GM12878 (cell line): ENCODE measurements around the gene CDKL5. TPM values are rescaled to one million over a fixed set of nuclear protein-coding genes. Genes with fewer than 3 reads are reported as not detected.

Source experiments
- ATAC-seq: fragments of 200-7000 bp; cut with Tn5 transposase; 3 replicates; pipeline ENCODE4 v1.9.1; 2020; ENCODE audit warnings: mild to moderate bottlenecking, moderate library complexity
- BruUV-seq: library from RNA; stranded (reverse); fragments of 400-500 nt; replicated peaks from 2 replicates; lab custom pipeline; 2021; lab: Mats Ljungman, UMichigan
- CTCF ChIA-PET: fragments of 300-600 bp; sonication (Branson Sonifier 250); formaldehyde crosslinking; extraction: SDS; loops from one replicate; lab custom pipeline; 2021; ENCODE audit warnings: inconsistent platforms; lab: Yijun Ruan, JAX
- POLR2A ChIA-PET: fragments of 350-600 bp; formaldehyde crosslinking; extraction: SDS; loops from one replicate; lab custom pipeline; 2021; ENCODE audit warnings: inconsistent platforms; lab: Charles Lee
- RAD21 ChIA-PET: fragments of 300-600 bp; sonication (Branson Sonifier 250); formaldehyde crosslinking; loops from one replicate; lab custom pipeline; 2023; ENCODE audit warnings: antibody characterized with exemption; ENCODE audit not compliant: unreplicated experiment; lab: Charles Lee
- SMC1A ChIA-PET: fragments of 300-600 bp; sonication (Branson Sonifier 250); formaldehyde crosslinking; loops from one replicate; lab custom pipeline; 2023; ENCODE audit not compliant: unreplicated experiment, uncharacterized antibody; lab: Charles Lee
- DNase-seq: peaks from one replicate; pipeline ENCODE4 v3.0.0-alpha.2; 2011; ENCODE audit warnings: low read depth, low spot score
- FAIRE-seq: peaks from 3 replicates; lab custom pipeline; 2011; peaks lifted over from hg19 to GRCh38; lab: Jason Lieb, UNC
- H2AFZ ChIP-seq: 2 replicates; pipeline ENCODE4 v1.6.0; 2011; ENCODE audit warnings: low read depth, low read length, control low read depth; ENCODE audit not compliant: control insufficient read depth
- H3K27ac ChIP-seq: 2 replicates; pipeline ENCODE4 v1.5.1; 2011; ENCODE audit warnings: control low read depth; ENCODE audit not compliant: control insufficient read depth, insufficient read depth
- H3K27me3 ChIP-seq, 2 experiments: replicated peaks in 1 of 2; 2 replicates each; pipeline versions ENCODE4 v1.6.0 to v1.6.1; 2011; ENCODE audit warnings: low read length in 1 of 2; ENCODE audit not compliant: control insufficient read depth in 2 of 2, insufficient read depth in 2 of 2
- H3K36me3 ChIP-seq, 2 experiments: 2 replicates each; pipeline ENCODE4 v1.5.1; 2011; ENCODE audit warnings: low read length in 1 of 2; ENCODE audit not compliant: control insufficient read depth in 2 of 2, insufficient read depth in 2 of 2
- H3K4me1 ChIP-seq: 2 replicates; pipeline ENCODE4 v1.6.1; 2011; ENCODE audit warnings: mild to moderate bottlenecking, low read length, moderate library complexity, mixed read lengths; ENCODE audit not compliant: control insufficient read depth, insufficient read depth
- H3K4me2 ChIP-seq: 2 replicates; pipeline ENCODE4 v1.6.0; 2011; ENCODE audit warnings: control low read depth; ENCODE audit not compliant: control insufficient read depth, insufficient read depth
- H3K4me3 ChIP-seq: fragments of 200-600 bp; sonication (generic); 2 replicates; pipeline ENCODE4 v1.5.1; 2016
- H3K79me2 ChIP-seq: 2 replicates; pipeline ENCODE4 v1.6.0; 2011; ENCODE audit warnings: low read length; ENCODE audit not compliant: control insufficient read depth, insufficient read depth
- H3K9ac ChIP-seq: 2 replicates; pipeline ENCODE4 v1.8.0; 2011; ENCODE audit warnings: low read length, control low read depth, mixed read lengths; ENCODE audit not compliant: control insufficient read depth, insufficient read depth
- H3K9me3 ChIP-seq: replicated peaks from 3 replicates; pipeline ENCODE4 v1.5.1; 2011; ENCODE audit warnings: mild to moderate bottlenecking, low read length; ENCODE audit not compliant: control insufficient read depth, insufficient read depth
- H4K20me1 ChIP-seq: 2 replicates; pipeline ENCODE4 v1.6.0; 2011; ENCODE audit not compliant: control insufficient read depth, insufficient read depth
- CTCF ChIP-seq, 3 experiments: IDR thresholded peaks in 2 of 3; conservative IDR thresholded peaks in 1 of 3; 2 replicates each; pipeline ENCODE4 v1.5.1; 2011; ENCODE audit warnings: low read depth in 3 of 3, low read length in 3 of 3, mild to moderate bottlenecking in 3 of 3, control low read depth in 2 of 3, moderate library complexity in 2 of 3, inconsistent platforms in 1 of 3, mixed read lengths in 1 of 3; ENCODE audit not compliant: control insufficient read depth in 2 of 3, insufficient read depth in 1 of 3; ENCODE audit errors: extremely low read depth in 1 of 3
- EGR1 ChIP-seq, 2 experiments: IDR thresholded peaks; 1 replicate in 1 of 2; 2 replicates in 1 of 2; pipeline ENCODE4 v1.6.1; 2011 to 2012; ENCODE audit warnings: low read depth in 2 of 2, low read length in 2 of 2, borderline replicate concordance in 1 of 2, mild to moderate bottlenecking in 1 of 2, moderate library complexity in 1 of 2
- EZH2 ChIP-seq: IDR thresholded peaks from 2 replicates; pipeline ENCODE4 v1.6.1; 2012; ENCODE audit warnings: low read depth, mild to moderate bottlenecking, control low read depth, inconsistent platforms, low read length, borderline replicate concordance; ENCODE audit not compliant: control insufficient read depth
- FOXM1 ChIP-seq: IDR thresholded peaks from 2 replicates; pipeline ENCODE4 v1.6.1; 2012; ENCODE audit warnings: low read depth, mild to moderate bottlenecking, inconsistent platforms, low read length, moderate library complexity
- MEF2A ChIP-seq: IDR thresholded peaks from 2 replicates; pipeline ENCODE4 v1.6.1; 2011; ENCODE audit warnings: low read depth, mild to moderate bottlenecking, low read length, moderate library complexity; ENCODE audit not compliant: insufficient read depth
- NFYA ChIP-seq: IDR thresholded peaks from 2 replicates; pipeline ENCODE4 v1.6.1; 2011; ENCODE audit warnings: low read depth, mild to moderate bottlenecking, low read length, improper control_type of control experiment, borderline replicate concordance
- PAX5 ChIP-seq: IDR thresholded peaks from 2 replicates; pipeline ENCODE4 v1.6.1; 2011; ENCODE audit warnings: low read depth, low read length, borderline replicate concordance
- PML ChIP-seq: IDR thresholded peaks from 2 replicates; pipeline ENCODE4 v1.6.1; 2012; ENCODE audit warnings: low read length, inconsistent platforms
- ZBED1 ChIP-seq: IDR thresholded peaks from 2 replicates; pipeline ENCODE4 v1.6.1; 2016; ENCODE audit warnings: borderline replicate concordance
- WGBS: methylation state at CpG from one replicate; pipeline ENCODE4 v1.1.6; 2016; ENCODE audit warnings: low lambda C conversion rate; ENCODE audit not compliant: insufficient replicate concordance, insufficient coverage; ENCODE audit errors: missing lambda C conversion rate; 5-methylcytosine and 5-hydroxymethylcytosine counted together
- in situ Hi-C: fragments of 300-500 bp; cut with MboI; formaldehyde crosslinking; loops from 9 replicates; pipeline ENCODE4 v1.14.3; 2018; ENCODE audit warnings: mixed read lengths
- intact Hi-C: fragments of 100-400 bp; cut with micrococcal nuclease; formaldehyde crosslinking; loops from one replicate; pipeline ENCODE4 v1.14.2; 2022; ENCODE audit not compliant: unreplicated experiment
- polyA plus RNA-seq, 11 experiments: library from polyadenylated mRNA; depleted of rRNA in 4 of 11; unstranded in 6 of 11; stranded (reverse) in 5 of 11; fragments of >200 nt; fragmentation: Nextera tagmentation in 4 of 11; fragmentation: Illumina TruSeq in 1 of 11; extraction: Ambion mirVana in 4 of 11; extraction: Trizol in 1 of 11; gene quantifications; 1 replicate in 1 of 11; 2 replicates in 10 of 11; pipeline versions ENCODE4 v1.2.1 to v1.2.3, GENCODE V29; 2011 to 2016; ENCODE audit warnings: inconsistent platforms in 2 of 11, missing spikeins in 2 of 11, low read depth in 1 of 11
- total RNA-seq, 4 experiments: library from RNA; depleted of rRNA in 3 of 4; stranded (reverse); fragments of >200 nt in 3 of 4; fragmentation: Illumina TruSeq in 1 of 4; extraction: Trizol in 1 of 4; gene quantifications; 2 replicates each; pipeline versions ENCODE4 v1.2.1 to v1.2.3, GENCODE V29; 2013 to 2021
- TF ChIP-seq, protein P1 (sequence below): fragments of 450-650 bp; IDR thresholded peaks from 2 replicates; pipeline ENCODE4 v1.6.1; 2016; ENCODE audit warnings: mild to moderate bottlenecking

CDKL5 gene
- total and polyA plus RNA-seq, 10 of the 15 experiments (the other 5 are each of a cell fraction or from before 2014, with no cell fraction given) = 1.4 to 14.5 (median 6.3) TPM

- Histone ChIP-seq H3K27ac (no peak overlapping the region), H3K9ac (no peak overlapping the region), H3K4me1 (peaks cover 2% of the 10 kb centered on the region; the same call in 1 of the 2 replicates), H3K9me3 (no peaks in the 10 kb centered on the region; the same call in 2 of the 3 replicates), H3K79me2 (no peaks in the 10 kb centered on the region), H4K20me1 (no peaks in the 10 kb centered on the region), H3K4me3 (no peak overlapping the region), H3K4me2 (no peak overlapping the region), H3K27me3 (no peaks in the 10 kb centered on the region), H3K36me3 (no peaks in the 10 kb centered on the region), H2AFZ (no peak overlapping the region)
- ChIA-PET SMC1A (interaction anchor here (0.9 to 1.5 kb wide), 2 partner anchors 10 to 13 kb away, joined by 3 to 4 read pairs; no protein-coding TSS in a partner anchor), POLR2A (interaction anchor here (0.6 to 0.8 kb wide), 3 partner anchors 8 to 180 kb away, joined by 3 read pairs; no protein-coding TSS in a partner anchor), RAD21 (interaction anchor here (0.8 to 1.0 kb wide), 3 partner anchors 156 to 210 kb away, joined by 3 to 4 read pairs (median 4); no protein-coding TSS in a partner anchor), CTCF (interaction anchor here (1.2 to 3.8 kb wide), 2 partner anchors 209 to 211 kb away, joined by 5 to 11 read pairs; no protein-coding TSS in a partner anchor)
- ATAC-seq (no peak), FAIRE-seq (no peak), DNase-seq (no peak)
- TF ChIP-seq EGR1 (IDR thresholded peaks at IDR 0.05; ENCODE audit: borderline replicate concordance in 1 of 2, low read depth in 2 of 2, low read length in 2 of 2) (no peak), CTCF (IDR thresholded peaks at IDR 0.05 in 2 of 3, conservative IDR thresholded peaks at IDR 0.05 in 1 of 3; ENCODE audit: control insufficient read depth in 2 of 3, extremely low read depth in 1 of 3, insufficient read depth in 1 of 3, low read depth in 3 of 3, low read length in 3 of 3) (peak in 1 of 3 experiments; percentile 22; a peak in 1 of 6 replicates), EZH2 (no peak), NFYA (no peak), MEF2A (no peak), PML (no peak), ZBED1 (no peak), FOXM1 (no peak), PAX5 (no peak)
- TF ChIP-seq, protein P1, sequence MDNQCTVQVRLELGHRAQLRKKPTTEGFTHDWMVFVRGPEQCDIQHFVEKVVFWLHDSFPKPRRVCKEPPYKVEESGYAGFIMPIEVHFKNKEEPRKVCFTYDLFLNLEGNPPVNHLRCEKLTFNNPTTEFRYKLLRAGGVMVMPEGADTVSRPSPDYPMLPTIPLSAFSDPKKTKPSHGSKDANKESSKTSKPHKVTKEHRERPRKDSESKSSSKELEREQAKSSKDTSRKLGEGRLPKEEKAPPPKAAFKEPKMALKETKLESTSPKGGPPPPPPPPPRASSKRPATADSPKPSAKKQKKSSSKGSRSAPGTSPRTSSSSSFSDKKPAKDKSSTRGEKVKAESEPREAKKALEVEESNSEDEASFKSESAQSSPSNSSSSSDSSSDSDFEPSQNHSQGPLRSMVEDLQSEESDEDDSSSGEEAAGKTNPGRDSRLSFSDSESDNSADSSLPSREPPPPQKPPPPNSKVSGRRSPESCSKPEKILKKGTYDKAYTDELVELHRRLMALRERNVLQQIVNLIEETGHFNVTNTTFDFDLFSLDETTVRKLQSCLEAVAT = 0 out of 2 replicates have a peak, but pooled peaks have one; percentile 8
- no TSS peak for BruUV-seq
- in situ Hi-C loops (loop anchor here (5.0 to 10.0 kb wide), 2 partner anchors 211 to 668 kb away; partner anchors contain the start of gene PDHA1), intact Hi-C loops (loop anchor here (10.0 kb wide), 2 partner anchors 252 to 658 kb away; partner anchors contain the start of gene CDKL5)
- 52% methylated on average over 11 of the region's 11 CpGs for WGBS
Observed at GRCh38 chrX:18676470-18676869, 251.1 kb downstream of the CDKL5 start.
